PC-3 (cell line): ENCODE data around the gene IQCC. TPM values are rescaled to one million over a fixed set of nuclear protein-coding genes. Genes with fewer than 3 reads are reported as not detected.

Experiments used
- ATAC-seq: fragments of 200-7000 bp; cut with Tn5 transposase; 2 replicates; pipeline ENCODE4 v1.9.1; 2020; ENCODE audit warnings: mild to moderate bottlenecking, moderate library complexity
- BruUV-seq: library from RNA; stranded (reverse); fragments of 400-500 nt; replicated peaks from 2 replicates; lab custom pipeline; 2021; lab: Mats Ljungman, UMichigan
- CTCF ChIA-PET: fragments of 300-600 bp; sonication (Branson Sonifier 250); formaldehyde crosslinking; loops from one replicate; lab custom pipeline; 2022; ENCODE audit warnings: antibody characterized with exemption; lab: Charles Lee
- POLR2A ChIA-PET: fragments of 300-600 bp; sonication (Branson Sonifier 250); formaldehyde crosslinking; loops from one replicate; lab custom pipeline; 2022; ENCODE audit warnings: antibody characterized with exemption; ENCODE audit not compliant: unreplicated experiment; lab: Charles Lee
- DNase-seq: peaks from one replicate; pipeline ENCODE4 v3.0.0-alpha.2; 2015
- H2AFZ ChIP-seq: fragments of 300-600 bp; sonication (generic); 2 replicates; pipeline ENCODE4 v1.6.0; 2016; ENCODE audit warnings: antibody characterized with exemption, low read length
- H3F3A ChIP-seq: fragments of 300-600 bp; sonication (generic); one replicate; pipeline ENCODE4 v1.6.0; 2017; ENCODE audit warnings: antibody characterized with exemption, low read length, control low read depth, mild to moderate bottlenecking; ENCODE audit not compliant: unreplicated experiment
- H3K27ac ChIP-seq: fragments of 300-600 bp; sonication (generic); 2 replicates; pipeline ENCODE4 v1.5.1; 2016; ENCODE audit warnings: mild to moderate bottlenecking, low read length
- H3K27me3 ChIP-seq: fragments of 300-600 bp; sonication (generic); 2 replicates; pipeline ENCODE4 v1.6.1; 2016; ENCODE audit warnings: low read length, mixed read lengths
- H3K36me3 ChIP-seq: fragments of 300-600 bp; sonication (generic); 2 replicates; pipeline ENCODE4 v1.6.1; 2016; ENCODE audit warnings: low read depth, mixed run types, low read length, mixed read lengths
- H3K4me1 ChIP-seq: fragments of 300-600 bp; sonication (generic); 2 replicates; pipeline ENCODE4 v1.5.1; 2016; ENCODE audit warnings: low read length; ENCODE audit not compliant: insufficient read depth
- H3K4me2 ChIP-seq: fragments of 300-600 bp; sonication (generic); 2 replicates; pipeline ENCODE4 v1.6.0; 2016; ENCODE audit warnings: low read length
- H3K4me3 ChIP-seq: fragments of 300-600 bp; sonication (generic); 2 replicates; pipeline ENCODE4 v1.5.1; 2016; ENCODE audit warnings: mild to moderate bottlenecking, low read length, mixed read lengths
- H3K79me2 ChIP-seq: fragments of 300-600 bp; sonication (generic); 2 replicates; pipeline ENCODE4 v1.6.1; 2017; ENCODE audit warnings: low read length, mixed read lengths
- H3K9ac ChIP-seq: fragments of 300-600 bp; sonication (generic); 2 replicates; pipeline ENCODE4 v1.6.0; 2016; ENCODE audit warnings: mild to moderate bottlenecking, low read length
- H3K9me2 ChIP-seq: fragments of 300-600 bp; sonication (generic); replicated peaks from 2 replicates; pipeline ENCODE4 v1.6.1; 2016; ENCODE audit warnings: mixed run types, low read length, mixed read lengths
- H3K9me3 ChIP-seq: fragments of 300-600 bp; sonication (generic); 2 replicates; pipeline ENCODE4 v1.6.1; 2016; ENCODE audit warnings: low read length, mixed read lengths
- H4K20me1 ChIP-seq: fragments of 300-600 bp; sonication (generic); 2 replicates; pipeline ENCODE4 v1.6.1; 2016; ENCODE audit warnings: low read length, mixed read lengths
- CTCF ChIP-seq: fragments of 300-600 bp; sonication (generic); conservative IDR thresholded peaks from 2 replicates; pipeline ENCODE4 v1.5.1; 2017; ENCODE audit warnings: antibody characterized with exemption, low read depth, mild to moderate bottlenecking, low read length
- EZH2 ChIP-seq: fragments of 300-600 bp; sonication (generic); IDR thresholded peaks from one replicate; pipeline ENCODE4 v1.6.1; 2017; ENCODE audit warnings: antibody characterized with exemption, mild to moderate bottlenecking, low read length; ENCODE audit not compliant: unreplicated experiment
- EZH2phosphoT487 ChIP-seq: fragments of 300-600 bp; sonication (generic); IDR thresholded peaks from 2 replicates; pipeline ENCODE4 v1.6.1; 2018; ENCODE audit warnings: mild to moderate bottlenecking, antibody characterized with exemption, low read length, borderline replicate concordance
- intact Hi-C: fragments of 100-400 bp; cut with micrococcal nuclease; formaldehyde crosslinking; loops from 2 replicates; pipeline ENCODE4 v1.9.0; 2023
- total RNA-seq: library from RNA; depleted of rRNA; stranded (reverse); fragments of >200 nt; gene quantifications from 2 replicates; pipeline ENCODE4 v1.2.3, GENCODE V29; 2014

IQCC gene
- total RNA-seq, 1 experiment from 2014 or later, result 8.5 TPM

- no peaks in the 10 kb centered on the region for H3K9me2 ChIP-seq
- no peak overlapping the region for H3K4me3 ChIP-seq
- H3K79me2 ChIP-seq, result peaks cover 21% of the 10 kb centered on the region
- H3K27ac ChIP-seq, result peak overlapping the region; percentile 94
- TSS peak; percentile 26 for BruUV-seq
- peaks cover 40% of the 10 kb centered on the region for H3K4me1 ChIP-seq
- no peaks in the 10 kb centered on the region for H3K9me3 ChIP-seq
- peaks cover 6% of the 10 kb centered on the region for H3F3A ChIP-seq
- peak overlapping the region; percentile 42 for H3K9ac ChIP-seq
- ChIA-PET CTCF (interaction anchor here (0.8 to 2.3 kb wide), 8 partner anchors 24 to 178 kb away, joined by 3 to 17 read pairs (median 8); partner anchors contain the start of gene BSDC1), POLR2A (interaction anchor here (0.5 to 0.6 kb wide), 3 partner anchors 39 to 135 kb away, joined by 3 to 4 read pairs (median 3); no protein-coding TSS in a partner anchor)
- intact Hi-C loops, result loop anchor here (5.0 kb wide), 4 partner anchors 76 to 196 kb away; partner anchors contain the start of gene HDAC1
- TF ChIP-seq EZH2phosphoT487 (no peak), EZH2 (no peak), CTCF (no peak)
- H3K36me3 ChIP-seq, result peaks cover 12% of the 10 kb centered on the region; the same call in 1 of the 2 replicates
- no peaks in the 10 kb centered on the region for H4K20me1 ChIP-seq
- DNase-seq, result no peak
- H3K4me2 ChIP-seq, result peak overlapping the region; percentile 70
- H2AFZ ChIP-seq, result no peak overlapping the region
- no peaks in the 10 kb centered on the region for H3K27me3 ChIP-seq
- ATAC-seq, result no peak
These were observed 11.1 kb downstream of the IQCC start for GRCh38 chr1:32216566-32216965.

- peaks cover 45% of the 10 kb centered on the region for H3K79me2 ChIP-seq
- no peak overlapping the region for H3K9ac ChIP-seq
- H3K27ac ChIP-seq, result no peak overlapping the region
- no peak for ATAC-seq
- H3K4me3 ChIP-seq, result no peak overlapping the region
- POLR2A ChIA-PET, result no interaction called here
- CTCF ChIA-PET, result no interaction called here
- H3K36me3 ChIP-seq, result peaks cover 17% of the 10 kb centered on the region; the same call in 1 of the 2 replicates
- no TSS peak for BruUV-seq
- H3K4me2 ChIP-seq, result no peak overlapping the region
- no peaks in the 10 kb centered on the region for H3K9me3 ChIP-seq
- intact Hi-C loops, result loop anchor here (5.0 kb wide), 4 partner anchors 73 to 193 kb away; partner anchors contain the start of gene HDAC1
- H3K9me2 ChIP-seq, result no peaks in the 10 kb centered on the region
- peaks cover 48% of the 10 kb centered on the region for H3K4me1 ChIP-seq
- no peak for DNase-seq
- H2AFZ ChIP-seq, result no peak overlapping the region
- TF ChIP-seq CTCF, result no peak
- TF ChIP-seq EZH2, result no peak
- no peak for TF ChIP-seq EZH2phosphoT487
- H4K20me1 ChIP-seq, result no peaks in the 10 kb centered on the region
- H3K27me3 ChIP-seq, result no peaks in the 10 kb centered on the region
- H3F3A ChIP-seq, result peaks cover 6% of the 10 kb centered on the region
These were observed 13.6 kb downstream of the IQCC start for GRCh38 chr1:32219022-32219421.
